Erythroblast (primary cell): ENCODE data around the gene YLPM1.

Source experiments
- GATA1 ChIP-seq: IDR thresholded peaks from 2 replicates; pipeline ENCODE4 v1.6.1; 2011; ENCODE audit warnings: low read depth, mild to moderate bottlenecking, control low read depth, low read length, moderate library complexity
- POLR2A ChIP-seq: IDR thresholded peaks from 2 replicates; pipeline ENCODE4 v1.6.1; 2011; ENCODE audit warnings: mild to moderate bottlenecking, low read length

DNA sequence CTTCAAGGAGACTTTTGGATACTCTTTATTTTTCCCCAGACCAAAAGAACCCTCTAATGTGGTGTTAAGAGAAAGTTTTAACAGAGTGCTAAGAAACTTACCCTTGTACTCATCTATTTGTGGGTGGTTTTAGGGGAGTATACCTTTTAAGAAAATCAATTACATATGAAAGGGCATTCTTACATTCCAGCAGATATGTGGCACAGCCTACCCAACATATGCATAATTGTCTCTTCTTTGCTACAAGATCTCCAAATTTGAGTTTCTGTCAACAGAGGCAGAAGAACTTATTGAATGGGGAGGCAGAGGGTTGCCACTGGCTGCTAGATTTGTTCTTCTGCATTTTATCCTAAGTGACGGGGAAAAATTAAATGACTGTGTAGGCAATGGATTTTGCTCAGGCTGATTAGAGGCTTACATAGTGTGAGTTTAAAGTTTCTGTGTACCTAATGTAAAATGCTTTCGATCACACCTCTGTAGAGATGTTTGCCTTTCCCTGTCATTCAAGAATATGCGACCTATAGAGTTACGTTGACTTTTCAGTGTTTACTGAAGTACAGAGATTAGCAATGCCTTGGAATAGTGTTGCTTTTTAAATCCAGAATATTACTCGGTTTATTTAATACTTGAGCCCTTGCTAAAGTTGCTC, 58.3 kb downstream of the YLPM1 start:
- TF ChIP-seq POLR2A = no peak
- no peak for TF ChIP-seq GATA1
